Breast epithelium (tissue), 3 donors: ENCODE data around the gene HTRA3.

Experiments used
- POLR2A ChIP-seq: fragments of 450-650 bp; IDR thresholded peaks from one replicate; pipeline ENCODE4 v1.6.1; 2016; ENCODE audit warnings: antibody characterized with exemption, mild to moderate bottlenecking, moderate library complexity
- POLR2AphosphoS5 ChIP-seq, 3 donors: sonication (generic); formaldehyde crosslinking; IDR thresholded peaks; one replicate each; pipeline ENCODE4 v1.6.1; 2017; ENCODE audit warnings: antibody characterized with exemption in 3 of 3
- TF ChIP-seq, protein P1 (sequence below), 3 donors: fragments of 450-650 bp; IDR thresholded peaks; one replicate each; pipeline ENCODE4 v1.5.1; 2016 to 2017; ENCODE audit warnings: antibody characterized with exemption in 3 of 3, mild to moderate bottlenecking in 3 of 3, moderate library complexity in 3 of 3

DNA sequence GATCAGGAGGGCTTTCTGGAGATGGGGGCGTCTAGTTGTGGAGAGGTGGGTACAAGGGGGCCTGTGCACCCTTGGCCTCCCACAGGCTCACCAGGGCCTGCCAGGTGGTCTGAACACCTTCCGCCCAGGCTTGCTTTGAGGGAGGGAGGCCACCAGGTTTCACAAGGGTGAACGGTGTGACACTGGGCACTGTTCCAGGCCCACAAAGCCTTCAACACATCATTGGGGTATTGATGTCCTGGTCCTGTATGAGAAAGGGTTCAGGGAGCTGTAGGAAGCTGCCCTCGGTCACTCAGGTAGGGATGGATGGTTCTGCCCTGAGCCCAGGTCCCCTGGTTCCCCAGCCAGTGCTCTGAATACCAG is 6.0 kb downstream of the HTRA3 start:
- TF ChIP-seq POLR2AphosphoS5 (IDR thresholded peaks at IDR 0.05) (no peak), POLR2A (no peak)
- TF ChIP-seq, protein P1, sequence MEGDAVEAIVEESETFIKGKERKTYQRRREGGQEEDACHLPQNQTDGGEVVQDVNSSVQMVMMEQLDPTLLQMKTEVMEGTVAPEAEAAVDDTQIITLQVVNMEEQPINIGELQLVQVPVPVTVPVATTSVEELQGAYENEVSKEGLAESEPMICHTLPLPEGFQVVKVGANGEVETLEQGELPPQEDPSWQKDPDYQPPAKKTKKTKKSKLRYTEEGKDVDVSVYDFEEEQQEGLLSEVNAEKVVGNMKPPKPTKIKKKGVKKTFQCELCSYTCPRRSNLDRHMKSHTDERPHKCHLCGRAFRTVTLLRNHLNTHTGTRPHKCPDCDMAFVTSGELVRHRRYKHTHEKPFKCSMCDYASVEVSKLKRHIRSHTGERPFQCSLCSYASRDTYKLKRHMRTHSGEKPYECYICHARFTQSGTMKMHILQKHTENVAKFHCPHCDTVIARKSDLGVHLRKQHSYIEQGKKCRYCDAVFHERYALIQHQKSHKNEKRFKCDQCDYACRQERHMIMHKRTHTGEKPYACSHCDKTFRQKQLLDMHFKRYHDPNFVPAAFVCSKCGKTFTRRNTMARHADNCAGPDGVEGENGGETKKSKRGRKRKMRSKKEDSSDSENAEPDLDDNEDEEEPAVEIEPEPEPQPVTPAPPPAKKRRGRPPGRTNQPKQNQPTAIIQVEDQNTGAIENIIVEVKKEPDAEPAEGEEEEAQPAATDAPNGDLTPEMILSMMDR (IDR thresholded peaks at IDR 0.05), result no peak
